Stimulated activated naive CD8-positive, alpha-beta T cell treated with anti-CD3 and anti-CD28 coated beads, Interleukin-15, Interleukin-2, amounts not matched to agents 100 U/mL and 50 U/mL, for 24 hours (primary cell): ENCODE results near the gene CASKIN2.

Experiments used
- ATAC-seq: fragments of 150-1000 bp; cut with Tn5 transposase; one replicate; pipeline ENCODE4 v1.10.0; 2021
- DNase-seq: peaks from one replicate; pipeline ENCODE4 v3.0.0; 2021

CASKIN2 gene

GRCh38 chr17:75515496-75516254 is at the start of gene CASKIN2:
TSS of gene CASKIN2 (minus strand) at chr17:75515537. CDS start at chr17:75513804, 1,733 bp downstream.
- DNase-seq (peak; percentile 93), ATAC-seq (peak; percentile 52)

- no peak for ATAC-seq
- no peak for DNase-seq
Measured at GRCh38 chr17:75565066-75565465, 49.7 kb upstream of the CASKIN2 start.

- ATAC-seq (no peak), DNase-seq (no peak)
Measured at GRCh38 chr17:75564195-75564594, 48.9 kb upstream of the CASKIN2 start.

- DNase-seq = no peak
- no peak for ATAC-seq
Measured at GRCh38 chr17:75563063-75563758, 47.9 kb upstream of the CASKIN2 start.

- ATAC-seq = no peak
Measured at GRCh38 chr17:75561927-75562603, 46.7 kb upstream of the CASKIN2 start.

GRCh38 chr17:75559958-75560533 is 44.7 kb upstream of the CASKIN2 start:
- no peak for ATAC-seq
- no peak for DNase-seq

More at GRCh38 chr17:75561927-75562603, 46.7 kb upstream of the CASKIN2 start:
- DNase-seq = no peak

- no peak for ATAC-seq
- DNase-seq = no peak
Measured at GRCh38 chr17:75558666-75559530, 43.6 kb upstream of the CASKIN2 start.

- no peak for DNase-seq
Measured at GRCh38 chr17:75557852-75558665, 42.7 kb upstream of the CASKIN2 start.

GRCh38 chr17:75557075-75557851 is 41.9 kb upstream of the CASKIN2 start:
- no peak for DNase-seq
- no peak for ATAC-seq

More at GRCh38 chr17:75557852-75558665, 42.7 kb upstream of the CASKIN2 start:
- no peak for ATAC-seq

GRCh38 chr17:75555679-75556153 is 40.4 kb upstream of the CASKIN2 start:
- ATAC-seq (no peak), DNase-seq (no peak)

GRCh38 chr17:75553295-75554110 is 38.2 kb upstream of the CASKIN2 start:
- ATAC-seq (no peak), DNase-seq (no peak)

- ATAC-seq = no peak
- no peak for DNase-seq
Measured at GRCh38 chr17:75552425-75553294, 37.3 kb upstream of the CASKIN2 start.

- no peak for DNase-seq
- ATAC-seq = no peak
Measured at GRCh38 chr17:75551266-75551665, 35.9 kb upstream of the CASKIN2 start.

- no peak for DNase-seq
- no peak for ATAC-seq
Measured at GRCh38 chr17:75550139-75550465, 34.8 kb upstream of the CASKIN2 start.

- ATAC-seq (no peak), DNase-seq (no peak)
Measured at GRCh38 chr17:75549246-75550138, 34.2 kb upstream of the CASKIN2 start.

- ATAC-seq (no peak), DNase-seq (no peak)
Measured at GRCh38 chr17:75548813-75549212, 33.5 kb upstream of the CASKIN2 start.

- ATAC-seq (no peak), DNase-seq (no peak)
Measured at GRCh38 chr17:75547091-75547490, 31.8 kb upstream of the CASKIN2 start.
